Transverse colon (tissue), 4 donors: ENCODE results near the gene COX8C. TPM values are rescaled to one million over a fixed set of nuclear protein-coding genes. Genes with fewer than 3 reads are reported as not detected.
"Not testable (repeated sequence)": the region's sequence is repeated elsewhere in the genome, so short reads cannot be mapped to it uniquely, and the experiment has no call there.

Experiments used
- DNase-seq: peaks from one replicate; pipeline ENCODE4 v3.0.0-alpha.2; 2019
- H3K27ac ChIP-seq, 4 donors: fragments of 200-600 bp; sonication (generic); 2 replicates each; pipeline ENCODE4 v1.5.1; 2016 to 2018; ENCODE audit warnings: inconsistent platforms in 4 of 4
- H3K27me3 ChIP-seq: fragments of 200-600 bp; sonication (generic); 2 replicates; pipeline ENCODE4 v1.5.1; 2017; ENCODE audit warnings: inconsistent platforms
- H3K36me3 ChIP-seq, 4 donors: fragments of 200-600 bp; sonication (generic); 2 replicates each; pipeline ENCODE4 v1.5.1; 2017 to 2019; ENCODE audit warnings: inconsistent platforms in 4 of 4
- H3K4me1 ChIP-seq, 4 donors: fragments of 200-600 bp; sonication (generic); 2 replicates each; pipeline ENCODE4 v1.5.1; 2017 to 2020; ENCODE audit warnings: inconsistent platforms in 4 of 4
- H3K4me3 ChIP-seq, 4 donors: fragments of 200-600 bp; sonication (generic); 1 replicate in 1 of 4; 2 replicates in 3 of 4; pipeline versions ENCODE4 v1.5.1 to v1.6.1; 2017 to 2019; ENCODE audit warnings: inconsistent platforms in 4 of 4
- H3K9me3 ChIP-seq, 2 donors: fragments of 200-600 bp; sonication (generic); 2 replicates each; pipeline ENCODE4 v1.5.1; 2017 to 2019; ENCODE audit warnings: inconsistent platforms in 2 of 2
- EP300 ChIP-seq: sonication (generic); formaldehyde crosslinking; IDR thresholded peaks from one replicate; pipeline ENCODE4 v1.6.1; 2017; ENCODE audit warnings: antibody characterized with exemption, low read depth
- POLR2A ChIP-seq: fragments of 450-650 bp; IDR thresholded peaks from one replicate; pipeline ENCODE4 v1.6.1; 2016; ENCODE audit warnings: antibody characterized with exemption, mild to moderate bottlenecking, moderate library complexity
- POLR2AphosphoS5 ChIP-seq, 3 donors: sonication (generic); formaldehyde crosslinking; IDR thresholded peaks; one replicate each; pipeline ENCODE4 v1.6.1; 2016; ENCODE audit warnings: antibody characterized with exemption in 3 of 3
- WGBS, 2 donors: methylation state at CpG; one replicate each; pipeline ENCODE4 v1.1.5; 2018; ENCODE audit warnings: low coverage in 1 of 2; 5-methylcytosine and 5-hydroxymethylcytosine counted together
- in situ Hi-C, 4 donors: fragments of 200-750 bp; cut with MboI; loops; one replicate each; pipeline versions ENCODE4 v1.15.0 to v1.15.1; 2017; ENCODE audit warnings: low sequenced_read_pairs in 3 of 4, low pct_ligation_motif_present in 1 of 4, low pct_unique_long_range_greater_than_20kb in 1 of 4
- intact Hi-C: fragments of 100-400 bp; cut with DNase I; formaldehyde crosslinking; loops from one replicate; pipeline ENCODE4 v1.15.1; 2023; ENCODE audit warnings: low total_unique reads
- total RNA-seq, 4 donors: library from RNA; depleted of rRNA; stranded (reverse); fragments of >200 nt; gene quantifications; one replicate each; pipeline ENCODE4 v1.1.0, GENCODE V29; 2016
- TF ChIP-seq, protein P1 (sequence below), 5 experiments: fragments of 200-600 bp in 3 of 5; fragments of 450-650 bp in 2 of 5; sonication (generic) in 3 of 5; IDR thresholded peaks; 1 replicate in 2 of 5; 2 replicates in 3 of 5; pipeline ENCODE4 v1.5.1; 2016 to 2017; ENCODE audit warnings: antibody characterized with exemption in 5 of 5, inconsistent platforms in 3 of 5, mild to moderate bottlenecking in 2 of 5, moderate library complexity in 1 of 5

Gene COX8C
- total RNA-seq, 4 donors from 2014 or later: not detected

DNA sequence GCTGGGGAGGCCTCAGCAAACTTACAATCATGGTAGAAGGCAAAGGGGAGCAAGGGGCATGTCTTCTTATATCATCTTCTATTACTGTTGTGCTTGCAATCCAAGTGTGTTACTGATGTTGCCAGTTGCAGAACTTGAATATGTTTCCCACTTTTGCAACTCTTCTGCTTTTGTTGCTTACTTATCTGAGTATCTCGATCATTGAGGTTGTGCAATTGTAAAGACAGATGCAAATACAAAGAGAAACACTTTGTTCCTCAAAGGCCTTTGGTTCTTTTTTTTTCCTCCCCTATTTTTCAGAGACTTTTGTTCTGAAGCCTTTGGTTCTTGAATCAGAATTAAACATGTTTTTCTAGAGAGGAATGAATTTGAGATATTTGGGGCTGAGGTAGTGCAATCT, 3.7 kb upstream of the COX8C start:
- Histone ChIP-seq H3K27ac (no peak overlapping the region), H3K27me3 (no peaks in the 10 kb centered on the region), H3K4me3 (no peak overlapping the region), H3K36me3 (no peaks in the 10 kb centered on the region), H3K9me3 (no peaks in the 10 kb centered on the region), H3K4me1 (no peaks in the 10 kb centered on the region)
- TF ChIP-seq POLR2AphosphoS5 (IDR thresholded peaks at IDR 0.05) (no peak), EP300 (no peak), POLR2A (no peak)
- TF ChIP-seq, protein P1, sequence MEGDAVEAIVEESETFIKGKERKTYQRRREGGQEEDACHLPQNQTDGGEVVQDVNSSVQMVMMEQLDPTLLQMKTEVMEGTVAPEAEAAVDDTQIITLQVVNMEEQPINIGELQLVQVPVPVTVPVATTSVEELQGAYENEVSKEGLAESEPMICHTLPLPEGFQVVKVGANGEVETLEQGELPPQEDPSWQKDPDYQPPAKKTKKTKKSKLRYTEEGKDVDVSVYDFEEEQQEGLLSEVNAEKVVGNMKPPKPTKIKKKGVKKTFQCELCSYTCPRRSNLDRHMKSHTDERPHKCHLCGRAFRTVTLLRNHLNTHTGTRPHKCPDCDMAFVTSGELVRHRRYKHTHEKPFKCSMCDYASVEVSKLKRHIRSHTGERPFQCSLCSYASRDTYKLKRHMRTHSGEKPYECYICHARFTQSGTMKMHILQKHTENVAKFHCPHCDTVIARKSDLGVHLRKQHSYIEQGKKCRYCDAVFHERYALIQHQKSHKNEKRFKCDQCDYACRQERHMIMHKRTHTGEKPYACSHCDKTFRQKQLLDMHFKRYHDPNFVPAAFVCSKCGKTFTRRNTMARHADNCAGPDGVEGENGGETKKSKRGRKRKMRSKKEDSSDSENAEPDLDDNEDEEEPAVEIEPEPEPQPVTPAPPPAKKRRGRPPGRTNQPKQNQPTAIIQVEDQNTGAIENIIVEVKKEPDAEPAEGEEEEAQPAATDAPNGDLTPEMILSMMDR (IDR thresholded peaks at IDR 0.05): no peak
- no peak for DNase-seq
- intact Hi-C loops: no loop called here
- in situ Hi-C loops: no loop called here
- WGBS, 2 donors: 57 to 75% methylated on average over 1 of the region's 1 CpG

DNA sequence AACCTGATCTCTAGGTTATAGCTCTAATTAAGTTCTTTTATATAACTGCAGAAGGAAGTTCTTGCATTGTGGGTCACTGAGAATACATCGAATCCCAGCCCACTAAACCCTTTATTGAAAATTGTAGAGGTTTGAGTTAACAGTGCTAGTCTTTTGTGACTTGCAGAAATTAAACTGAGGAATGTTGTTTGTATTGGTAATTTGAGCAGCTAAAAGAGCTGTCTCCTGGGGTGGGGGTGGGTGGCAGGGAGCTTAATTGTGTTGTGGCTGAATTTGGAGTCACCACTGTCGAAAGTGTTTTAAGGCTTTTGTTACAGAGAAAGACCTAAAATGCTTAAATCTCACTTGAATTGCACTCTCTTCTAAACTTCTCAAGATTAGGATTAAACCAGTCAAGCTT, 3.2 kb upstream of the COX8C start:
- Histone ChIP-seq H3K27me3 (no peaks in the 10 kb centered on the region), H3K4me3 (no peak overlapping the region), H3K9me3 (no peaks in the 10 kb centered on the region), H3K4me1 (no peaks in the 10 kb centered on the region), H3K36me3 (no peaks in the 10 kb centered on the region), H3K27ac (no peak overlapping the region)
- TF ChIP-seq EP300 (no peak), POLR2A (no peak), POLR2AphosphoS5 (IDR thresholded peaks at IDR 0.05) (no peak)
- TF ChIP-seq, protein P1 (IDR thresholded peaks at IDR 0.05): no peak
- no peak for DNase-seq
- 77 to 84% methylated on average over 2 of the region's 2 CpGs for WGBS, 2 donors
- intact Hi-C loops (no loop called here), in situ Hi-C loops (no loop called here)

DNA sequence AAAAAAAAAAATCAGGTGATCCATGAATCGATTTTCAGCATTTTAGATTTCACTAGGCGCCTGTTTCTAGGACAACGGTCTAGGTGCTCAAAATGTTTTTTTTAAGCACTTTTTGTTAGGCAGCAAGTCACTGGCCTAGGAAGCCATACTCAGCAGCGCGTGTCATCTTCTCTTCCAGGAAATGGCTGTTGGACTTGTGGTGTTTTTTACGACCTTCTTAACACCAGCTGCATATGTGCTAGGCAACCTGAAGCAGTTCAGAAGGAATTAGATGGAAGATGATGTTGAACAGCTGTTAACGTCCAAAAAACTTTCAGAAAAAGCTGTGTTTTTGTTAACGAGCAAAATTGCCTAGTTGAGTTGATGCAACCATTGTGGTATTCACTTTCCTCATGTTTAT, 868 bp downstream of the COX8C start:
- TF ChIP-seq POLR2AphosphoS5 (IDR thresholded peaks at IDR 0.05): no peak
- no peak for TF ChIP-seq POLR2A
- TF ChIP-seq, protein P1 (IDR thresholded peaks at IDR 0.05): no peak
- TF ChIP-seq EP300: no peak
- H3K27me3 ChIP-seq: no peaks in the 10 kb centered on the region
- no peak overlapping the region for H3K4me3 ChIP-seq
- no peaks in the 10 kb centered on the region for H3K4me1 ChIP-seq
- H3K36me3 ChIP-seq: no peaks in the 10 kb centered on the region
- WGBS, 2 donors: 73 to 77% methylated on average over 8 of the region's 8 CpGs
- H3K27ac ChIP-seq: no peak overlapping the region
- intact Hi-C loops (no loop called here), in situ Hi-C loops (no loop called here)
- no peak for DNase-seq
- no peaks in the 10 kb centered on the region for H3K9me3 ChIP-seq

DNA sequence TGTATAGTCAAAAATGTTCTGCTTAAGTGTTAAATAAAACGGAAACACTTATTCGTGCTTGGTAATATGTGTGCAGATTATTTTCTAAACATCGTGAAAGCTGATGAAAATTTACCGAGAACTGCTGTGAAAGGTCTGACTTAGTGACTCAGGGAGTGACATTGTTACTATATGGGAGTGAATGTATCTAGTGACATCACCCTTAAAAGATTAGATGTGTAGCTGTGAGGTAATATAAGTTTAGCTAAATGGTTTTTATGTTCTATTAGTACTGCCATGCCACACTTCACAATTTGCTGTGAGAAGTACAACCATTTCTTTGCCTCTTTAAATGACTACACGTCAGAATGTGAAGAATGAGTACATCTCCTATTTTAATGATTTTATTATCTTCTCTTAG, 1.3 kb downstream of the COX8C start:
- WGBS, 2 donors: 82 to 83% methylated on average over 5 of the region's 5 CpGs
- Histone ChIP-seq H3K27ac (no peak overlapping the region), H3K9me3 (no peaks in the 10 kb centered on the region), H3K4me3 (no peak overlapping the region), H3K4me1 (no peaks in the 10 kb centered on the region), H3K36me3 (no peaks in the 10 kb centered on the region), H3K27me3 (no peaks in the 10 kb centered on the region)
- intact Hi-C loops: no loop called here
- no peak for TF ChIP-seq EP300
- TF ChIP-seq POLR2AphosphoS5 (IDR thresholded peaks at IDR 0.05): no peak
- TF ChIP-seq, protein P1 (IDR thresholded peaks at IDR 0.05): no peak
- TF ChIP-seq POLR2A: no peak
- DNase-seq: no peak
- in situ Hi-C loops: no loop called here

DNA sequence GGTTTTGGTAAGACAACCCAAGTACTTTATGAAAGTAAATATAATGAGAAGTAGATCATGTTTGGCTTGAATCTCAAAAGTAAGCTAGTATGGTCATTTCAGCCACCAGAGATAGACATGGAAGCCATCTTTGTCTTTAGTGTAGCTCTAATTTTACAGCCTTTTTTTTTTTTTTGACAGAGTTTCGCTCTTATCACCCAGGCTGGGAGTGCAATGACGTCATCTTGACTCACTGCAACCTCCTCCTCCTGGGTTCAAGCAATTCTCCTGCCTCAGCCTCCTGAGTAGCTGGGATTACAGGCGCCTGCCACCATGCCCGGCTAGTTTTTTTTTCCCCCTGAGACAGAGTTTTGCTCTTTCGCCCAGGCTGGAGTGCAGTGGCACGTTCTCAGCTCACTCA, 7.9 kb downstream of the COX8C start:
- H3K27me3 ChIP-seq, H3K9me3 ChIP-seq, in situ Hi-C loops, intact Hi-C loops, DNase-seq, H3K4me3 ChIP-seq, H3K27ac ChIP-seq, H3K36me3 ChIP-seq, H3K4me1 ChIP-seq: not testable (repeated sequence)
- WGBS, 2 donors: 80 to 100% methylated on average over 6 of the region's 6 CpGs
